Left lung (tissue), 10 donors: Measurements from ENCODE around the gene HNRNPAB. TPM values are rescaled to one million over a fixed set of nuclear protein-coding genes. Genes with fewer than 3 reads are reported as not detected.
A peak's percentile ranks its signal among the peaks of the same experiment; 100 is the strongest.
"Not testable (repeated sequence)": the region's sequence is repeated elsewhere in the genome, so short reads cannot be mapped to it uniquely, and the experiment has no call there.

Source experiments
- ATAC-seq: fragments of 200-7000 bp; cut with Tn5 transposase; one replicate; pipeline ENCODE4 v1.9.1; 2020; ENCODE audit warnings: moderate library complexity
- DNase-seq, 4 donors: peaks; one replicate each; pipeline ENCODE4 v3.0.0-alpha.2; 2013 to 2020
- H3K27ac ChIP-seq, 2 donors: fragments of 200-600 bp; sonication (generic) in 1 of 2; one replicate each; pipeline versions ENCODE4 v1.5.0 to v1.8.0; 2020 to 2021
- H3K27me3 ChIP-seq, 2 donors: fragments of 200-600 bp; sonication (generic) in 1 of 2; one replicate each; pipeline versions ENCODE4 v1.5.0 to v1.8.0; 2020 to 2021
- H3K36me3 ChIP-seq, 2 donors: fragments of 200-600 bp; sonication (generic) in 1 of 2; one replicate each; pipeline versions ENCODE4 v1.5.0 to v1.8.0; 2020 to 2021
- H3K4me1 ChIP-seq, 2 donors: fragments of 200-600 bp; one replicate each; pipeline ENCODE4 v1.8.0; 2021
- H3K4me3 ChIP-seq, 2 donors: fragments of 200-600 bp; sonication (generic) in 1 of 2; one replicate each; pipeline versions ENCODE4 v1.5.0 to v1.8.0; 2020 to 2021; ENCODE audit warnings: mild to moderate bottlenecking in 1 of 2
- H3K9me3 ChIP-seq, 2 donors: fragments of 200-600 bp; sonication (generic) in 1 of 2; one replicate each; pipeline versions ENCODE4 v1.5.0 to v1.8.0; 2020 to 2021
- CTCF ChIP-seq, 2 donors: fragments of 200-600 bp; sonication (generic) in 1 of 2; IDR thresholded peaks; one replicate each; pipeline versions ENCODE4 v1.5.0 to v1.8.0; 2021; ENCODE audit warnings: antibody characterized with exemption in 2 of 2
- intact Hi-C, 2 donors: fragments of 100-400 bp; cut with DNase I; formaldehyde crosslinking; loops; one replicate each; pipeline versions ENCODE4 v1.11.2 to v1.14.2; 2022
- polyA plus RNA-seq, 6 donors: library from polyadenylated mRNA; unstranded; fragments of 120-200 nt; gene quantifications; one replicate each; pipeline ENCODE4 v1.2.1, GENCODE V29; 2013; ENCODE audit not compliant: insufficient read length in 6 of 6
- total RNA-seq, 2 donors: library from RNA; stranded (reverse); fragmentation: NEBNext Ultra II Directional; extraction: Animal tissue kit (Norgen Biotek cat#: 25700); gene quantifications; one replicate each; pipeline ENCODE4 v1.2.1, GENCODE V29; 2021
- donor health status: DM: no; HTN: yes; CAD: no.
- donor health status: DM: no; HTN: no; CAD: no.

HNRNPAB gene
- total and polyA plus RNA-seq, 8 donors = 113 to 178 (median 127) TPM

GRCh38 chr5:178228609-178229008 lies 24.3 kb downstream of the HNRNPAB start:
- no peak for TF ChIP-seq CTCF (IDR thresholded peaks at IDR 0.05)
- Histone ChIP-seq H3K4me3 (no peak overlapping the region), H3K9me3 (no peaks in the 10 kb centered on the region), H3K27me3 (no peaks in the 10 kb centered on the region), H3K36me3 (peaks cover 0 to 78% of the 10 kb centered on the region in 2 donors), H3K4me1 (peaks cover 26 to 53% of the 10 kb centered on the region in 2 donors), H3K27ac (no peak overlapping the region)
- ATAC-seq (no peak), DNase-seq (no peak)
- intact Hi-C loops = no loop called here

DNA sequence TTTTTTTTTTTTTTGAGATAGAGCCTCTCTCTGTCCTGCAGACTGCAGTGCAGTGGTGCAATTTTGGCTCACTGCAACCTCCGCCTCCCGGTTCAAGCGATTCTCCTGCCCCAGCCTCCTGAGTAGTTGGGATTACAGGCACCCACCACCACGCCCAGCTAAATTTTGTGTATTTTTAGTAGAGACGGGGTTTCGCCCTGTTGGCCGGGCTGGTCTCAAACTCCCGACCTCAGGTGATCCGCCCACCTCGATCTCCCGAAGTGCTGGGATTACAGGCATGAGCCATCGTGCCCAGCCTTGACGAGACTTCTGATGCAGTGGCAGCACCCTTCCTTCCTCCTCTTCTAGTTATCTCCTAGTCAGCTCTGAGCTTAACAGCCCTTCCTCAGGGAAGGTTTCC lies 24.8 kb downstream of the HNRNPAB start:
- H3K27me3 ChIP-seq, ATAC-seq, intact Hi-C loops, H3K27ac ChIP-seq, H3K9me3 ChIP-seq, H3K4me3 ChIP-seq: not testable (repeated sequence)
- peaks cover 0 to 73% of the 10 kb centered on the region in 2 donors for H3K36me3 ChIP-seq
- DNase-seq = peak in 1 of 4 donors; percentile 66
- H3K4me1 ChIP-seq = peaks cover 26 to 55% of the 10 kb centered on the region in 2 donors

GRCh38 chr5:178229861-178230260 lies 25.5 kb downstream of the HNRNPAB start:
- no peak overlapping the region for H3K27ac ChIP-seq
- H3K27me3 ChIP-seq = no peaks in the 10 kb centered on the region
- no peak for ATAC-seq
- H3K4me3 ChIP-seq = no peak overlapping the region
- TF ChIP-seq CTCF (IDR thresholded peaks at IDR 0.05) = no peak
- peaks cover 26 to 63% of the 10 kb centered on the region in 2 donors for H3K4me1 ChIP-seq
- DNase-seq = peak in 1 of 4 donors; percentile 57
- H3K9me3 ChIP-seq = no peaks in the 10 kb centered on the region
- intact Hi-C loops = no loop called here
- peaks cover 0 to 65% of the 10 kb centered on the region in 2 donors for H3K36me3 ChIP-seq

GRCh38 chr5:178230879-178231538 lies 26.7 kb downstream of the HNRNPAB start:
- no peaks in the 10 kb centered on the region for H3K27me3 ChIP-seq
- ATAC-seq (no peak), DNase-seq (peak in 1 of 4 donors; percentile 38)
- TF ChIP-seq CTCF (IDR thresholded peaks at IDR 0.05) = no peak
- H3K4me3 ChIP-seq = peak overlapping the region; percentile 64 to 91
- H3K27ac ChIP-seq = peak overlapping the region in 1 of 2 donors; percentile 99
- H3K4me1 ChIP-seq = peaks cover 26 to 74% of the 10 kb centered on the region in 2 donors
- intact Hi-C loops = no loop called here
- no peaks in the 10 kb centered on the region for H3K9me3 ChIP-seq
- peaks cover 0 to 54% of the 10 kb centered on the region in 2 donors for H3K36me3 ChIP-seq

DNA sequence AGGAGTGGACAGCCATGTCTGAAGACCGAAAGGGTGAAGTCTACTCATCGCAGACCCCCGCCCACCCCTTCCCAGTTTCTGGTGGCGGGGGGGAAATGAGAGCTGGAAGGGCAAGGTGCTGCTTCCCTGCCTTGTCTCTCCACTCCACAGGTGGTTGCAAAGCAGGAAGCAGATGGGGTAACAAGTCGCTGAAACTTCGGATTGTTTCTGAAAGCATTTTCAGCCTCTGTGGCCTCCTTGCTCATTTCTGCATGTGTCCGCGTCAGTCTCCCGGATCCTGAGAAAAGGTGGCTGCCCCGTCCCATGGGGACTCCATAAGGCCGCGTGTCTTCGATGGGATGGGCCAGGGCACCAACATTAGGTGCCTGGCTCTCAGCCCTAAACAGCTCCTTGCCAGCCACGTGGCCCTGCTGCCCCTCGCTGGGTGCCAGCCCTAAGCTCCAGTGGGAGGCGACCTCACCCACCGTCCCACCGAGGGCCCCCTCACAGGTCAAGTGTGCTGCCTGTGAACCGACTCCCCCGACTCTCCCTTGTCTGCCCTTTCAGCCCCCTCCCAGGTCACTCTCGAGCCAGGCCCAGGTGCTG lies 27.3 kb downstream of the HNRNPAB start:
- Histone ChIP-seq H3K4me1 (peaks cover 31 to 81% of the 10 kb centered on the region in 2 donors), H3K27ac (peak overlapping the region; percentile 99), H3K27me3 (no peaks in the 10 kb centered on the region), H3K36me3 (peaks cover 0 to 48% of the 10 kb centered on the region in 2 donors), H3K9me3 (no peaks in the 10 kb centered on the region), H3K4me3 (peak overlapping the region; percentile 64 to 91)
- no peak for DNase-seq
- no peak for ATAC-seq
- TF ChIP-seq CTCF (IDR thresholded peaks at IDR 0.05) = no peak
- intact Hi-C loops = no loop called here
